ENCODE data around the gene CACNB2.

The CACNB2 gene

GRCh38 chr10:18340496-18341051 is 200.3 kb downstream of the CACNB2 start:
- no peak for DNase-seq (ENCODE audit: low spot score)

- no peak for DNase-seq (ENCODE audit: low spot score)
Observed at GRCh38 chr10:18341055-18341454, 200.8 kb downstream of the CACNB2 start.

- no peak for DNase-seq (ENCODE audit: low spot score)
Observed at GRCh38 chr10:18343573-18343972, 203.3 kb downstream of the CACNB2 start.

GRCh38 chr10:18345308-18345707 is 205.1 kb downstream of the CACNB2 start:
- DNase-seq (ENCODE audit: low spot score) = no peak

- no peak for DNase-seq (ENCODE audit: low spot score)
Observed at GRCh38 chr10:18350340-18350739, 210.1 kb downstream of the CACNB2 start.

- no peak for DNase-seq (ENCODE audit: low spot score)
Observed at GRCh38 chr10:18351421-18351820, 211.2 kb downstream of the CACNB2 start.

GRCh38 chr10:18352175-18352574 is 212.0 kb downstream of the CACNB2 start:
- DNase-seq (ENCODE audit: low spot score) = no peak

GRCh38 chr10:18359812-18360211 is 219.6 kb downstream of the CACNB2 start:
- DNase-seq (ENCODE audit: low spot score) = no peak

GRCh38 chr10:18362892-18363291 is 222.7 kb downstream of the CACNB2 start:
- DNase-seq (ENCODE audit: low spot score) = no peak

- no peak for DNase-seq (ENCODE audit: low spot score)
Observed at GRCh38 chr10:18364987-18365775, 225.0 kb downstream of the CACNB2 start.

GRCh38 chr10:18367840-18368239 is 227.6 kb downstream of the CACNB2 start:
- DNase-seq (ENCODE audit: low spot score) = no peak

- DNase-seq (ENCODE audit: low spot score) = no peak
Observed at GRCh38 chr10:18368273-18368672, 228.0 kb downstream of the CACNB2 start.

GRCh38 chr10:18368682-18369081 is 228.5 kb downstream of the CACNB2 start:
- DNase-seq (ENCODE audit: low spot score) = no peak

GRCh38 chr10:18369859-18370473 is 229.7 kb downstream of the CACNB2 start:
- no peak for DNase-seq (ENCODE audit: low spot score)

GRCh38 chr10:18376650-18377049 is 236.4 kb downstream of the CACNB2 start:
- DNase-seq (ENCODE audit: low spot score) = no peak

- no peak for DNase-seq (ENCODE audit: low spot score)
Observed at GRCh38 chr10:18377898-18378297, 237.7 kb downstream of the CACNB2 start.

GRCh38 chr10:18378766-18379165 is 238.5 kb downstream of the CACNB2 start:
- no peak for DNase-seq (ENCODE audit: low spot score)

GRCh38 chr10:18381679-18382078 is 241.5 kb downstream of the CACNB2 start:
- no peak for DNase-seq (ENCODE audit: low spot score)

GRCh38 chr10:18397906-18398305 is 257.7 kb downstream of the CACNB2 start:
- DNase-seq (ENCODE audit: low spot score) = no peak

- no peak for DNase-seq (ENCODE audit: low spot score)
Observed at GRCh38 chr10:18399158-18399557, 258.9 kb downstream of the CACNB2 start.

GRCh38 chr10:18400201-18400905 is 260.1 kb downstream of the CACNB2 start:
- no peak for DNase-seq (ENCODE audit: low spot score)

GRCh38 chr10:18400906-18401245 is 260.7 kb downstream of the CACNB2 start:
- DNase-seq (ENCODE audit: low spot score) = no peak

Data from germinal center (tissue), 1 donor.